Esophagus muscularis mucosa (tissue), 4 donors: ENCODE measurements around the gene MTPN.

ENCODE experiments used
- EP300 ChIP-seq: sonication (generic); formaldehyde crosslinking; IDR thresholded peaks from one replicate; pipeline ENCODE4 v1.6.1; 2017; ENCODE audit warnings: antibody characterized with exemption
- POLR2A ChIP-seq: fragments of 450-650 bp; IDR thresholded peaks from one replicate; pipeline ENCODE4 v1.6.1; 2017; ENCODE audit warnings: antibody characterized with exemption, moderate library complexity, mild to moderate bottlenecking, low read depth
- POLR2AphosphoS5 ChIP-seq, 2 donors: sonication (generic); formaldehyde crosslinking; IDR thresholded peaks; one replicate each; pipeline ENCODE4 v1.6.1; 2017; ENCODE audit warnings: antibody characterized with exemption in 2 of 2
- TF ChIP-seq, protein P1 (sequence below), 3 experiments: fragments of 200-600 bp in 2 of 3; fragments of 450-650 bp in 1 of 3; sonication (generic) in 2 of 3; IDR thresholded peaks; one replicate each; pipeline ENCODE4 v1.5.1; 2017 to 2019; ENCODE audit warnings: antibody characterized with exemption in 3 of 3, mild to moderate bottlenecking in 2 of 3, moderate library complexity in 1 of 3

DNA sequence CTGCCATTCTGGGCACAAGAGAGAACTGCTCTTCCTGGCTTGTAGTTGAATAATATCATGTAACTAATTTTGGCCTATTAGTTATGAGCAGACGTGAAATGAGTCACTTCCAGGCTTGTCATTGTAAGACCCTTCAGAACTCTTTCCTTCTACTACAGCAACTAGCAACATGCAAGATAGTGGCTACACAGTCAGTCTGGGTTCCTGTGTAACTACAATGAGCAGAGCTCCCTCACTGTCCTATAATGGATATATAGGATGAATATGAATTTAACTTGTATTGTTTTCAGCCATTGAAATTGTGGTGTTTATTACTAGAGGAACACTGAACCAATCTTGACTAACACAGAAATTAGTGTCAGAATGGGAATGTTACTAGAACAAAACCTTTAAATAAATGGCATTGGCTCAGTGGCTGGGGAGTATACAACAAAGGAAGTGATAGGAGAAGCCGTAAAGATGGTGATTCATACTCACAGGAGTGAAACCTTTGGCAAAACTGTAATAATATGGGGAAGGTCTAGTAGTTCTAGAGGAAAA lies 2.9 kb upstream of the MTPN start:
- TF ChIP-seq POLR2A (no peak), POLR2AphosphoS5 (IDR thresholded peaks at IDR 0.05) (peak in 1 of 2 donors; percentile 16), EP300 (no peak)
- TF ChIP-seq, protein P1, sequence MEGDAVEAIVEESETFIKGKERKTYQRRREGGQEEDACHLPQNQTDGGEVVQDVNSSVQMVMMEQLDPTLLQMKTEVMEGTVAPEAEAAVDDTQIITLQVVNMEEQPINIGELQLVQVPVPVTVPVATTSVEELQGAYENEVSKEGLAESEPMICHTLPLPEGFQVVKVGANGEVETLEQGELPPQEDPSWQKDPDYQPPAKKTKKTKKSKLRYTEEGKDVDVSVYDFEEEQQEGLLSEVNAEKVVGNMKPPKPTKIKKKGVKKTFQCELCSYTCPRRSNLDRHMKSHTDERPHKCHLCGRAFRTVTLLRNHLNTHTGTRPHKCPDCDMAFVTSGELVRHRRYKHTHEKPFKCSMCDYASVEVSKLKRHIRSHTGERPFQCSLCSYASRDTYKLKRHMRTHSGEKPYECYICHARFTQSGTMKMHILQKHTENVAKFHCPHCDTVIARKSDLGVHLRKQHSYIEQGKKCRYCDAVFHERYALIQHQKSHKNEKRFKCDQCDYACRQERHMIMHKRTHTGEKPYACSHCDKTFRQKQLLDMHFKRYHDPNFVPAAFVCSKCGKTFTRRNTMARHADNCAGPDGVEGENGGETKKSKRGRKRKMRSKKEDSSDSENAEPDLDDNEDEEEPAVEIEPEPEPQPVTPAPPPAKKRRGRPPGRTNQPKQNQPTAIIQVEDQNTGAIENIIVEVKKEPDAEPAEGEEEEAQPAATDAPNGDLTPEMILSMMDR (IDR thresholded peaks at IDR 0.05) = no peak
